IMR-90 (cell line): ENCODE measurements around the gene NOX3. TPM values are rescaled to one million over a fixed set of nuclear protein-coding genes. Genes with fewer than 3 reads are reported as not detected.

ENCODE experiments used
- ATAC-seq: fragments of 200-7000 bp; cut with Tn5 transposase; 2 replicates; pipeline ENCODE4 v1.9.1; 2020; ENCODE audit warnings: low read depth, mild to moderate bottlenecking, moderate library complexity
- BruUV-seq: library from RNA; stranded (reverse); fragments of 400-500 nt; replicated peaks from 2 replicates; lab custom pipeline; 2021; lab: Mats Ljungman, UMichigan
- CTCF ChIA-PET: fragments of 300-600 bp; formaldehyde crosslinking; extraction: SDS; loops from one replicate; lab custom pipeline; 2021; ENCODE audit warnings: antibody characterized with exemption; lab: Yijun Ruan, JAX
- POLR2A ChIA-PET: fragments of 300-600 bp; sonication (Branson Sonifier 250); formaldehyde crosslinking; loops from one replicate; lab custom pipeline; 2022; ENCODE audit warnings: antibody characterized with exemption; ENCODE audit not compliant: unreplicated experiment; lab: Charles Lee
- DNase-seq: peaks from one replicate; pipeline ENCODE4 v3.0.0; 2013
- H2AFZ ChIP-seq: replicated peaks from 2 replicates; pipeline ENCODE3; 2013; ENCODE audit warnings: low read length, mild to moderate bottlenecking; ENCODE audit not compliant: poor library complexity
- H2AK5ac ChIP-seq: 2 replicates; pipeline ENCODE4 v1.6.1; 2013; ENCODE audit warnings: low read depth, low read length, inconsistent platforms
- H2AK9ac ChIP-seq: replicated peaks from 2 replicates; pipeline ENCODE3; 2013; ENCODE audit warnings: mild to moderate bottlenecking, low read depth, low read length, moderate library complexity; ENCODE audit not compliant: poor library complexity
- H2BK120ac ChIP-seq: 2 replicates; pipeline ENCODE4 v1.6.1; 2013; ENCODE audit warnings: low read depth, low read length, inconsistent platforms
- H2BK15ac ChIP-seq: 3 replicates; pipeline ENCODE4 v1.6.1; 2013; ENCODE audit warnings: low read depth, low read length, inconsistent platforms
- H2BK20ac ChIP-seq: 2 replicates; pipeline ENCODE4 v1.6.1; 2013; ENCODE audit warnings: low read depth, mild to moderate bottlenecking, inconsistent platforms, low read length, moderate library complexity
- H2BK5ac ChIP-seq: 2 replicates; pipeline ENCODE4 v1.6.1; 2013; ENCODE audit warnings: mild to moderate bottlenecking, low read depth, low read length, inconsistent platforms; ENCODE audit not compliant: poor library complexity, severe bottlenecking
- H3K14ac ChIP-seq: replicated peaks from 2 replicates; pipeline ENCODE4 v1.6.1; 2013; ENCODE audit warnings: low read depth, low read length, inconsistent platforms
- H3K18ac ChIP-seq: 2 replicates; pipeline ENCODE4 v1.6.1; 2013; ENCODE audit warnings: low read depth, low read length, control low read depth
- H3K23ac ChIP-seq: 2 replicates; pipeline ENCODE4 v1.6.1; 2013; ENCODE audit warnings: low read depth, low read length, inconsistent platforms
- H3K27ac ChIP-seq: 2 replicates; pipeline ENCODE4 v1.5.1; 2013; ENCODE audit warnings: mild to moderate bottlenecking, control low read depth, low read length; ENCODE audit not compliant: insufficient read depth
- H3K27me3 ChIP-seq: 2 replicates; pipeline ENCODE4 v1.6.1; 2013; ENCODE audit warnings: low read length; ENCODE audit not compliant: control insufficient read depth, insufficient read depth
- H3K36me3 ChIP-seq: 2 replicates; pipeline ENCODE4 v1.6.1; 2013; ENCODE audit warnings: low read length, mixed read lengths; ENCODE audit not compliant: control insufficient read depth, insufficient read depth
- H3K4ac ChIP-seq: 2 replicates; pipeline ENCODE4 v1.6.1; 2013; ENCODE audit warnings: low read depth, low read length, inconsistent platforms
- H3K4me1 ChIP-seq: 2 replicates; pipeline ENCODE4 v1.6.1; 2013; ENCODE audit warnings: low read length, mixed read lengths; ENCODE audit not compliant: control insufficient read depth, insufficient read depth
- H3K4me2 ChIP-seq: 2 replicates; pipeline ENCODE4 v1.6.1; 2013; ENCODE audit warnings: low read depth, mild to moderate bottlenecking, control low read depth, low read length, moderate library complexity
- H3K4me3 ChIP-seq: 2 replicates; pipeline ENCODE4 v1.5.1; 2013; ENCODE audit warnings: low read depth, mild to moderate bottlenecking, control low read depth, low read length, moderate library complexity; ENCODE audit not compliant: insufficient read depth
- H3K56ac ChIP-seq: 2 replicates; pipeline ENCODE4 v1.6.1; 2013; ENCODE audit warnings: low read length, inconsistent platforms; ENCODE audit not compliant: insufficient read depth; ENCODE audit errors: extremely low read depth
- H3K79me1 ChIP-seq, 2 experiments: 2 replicates each; pipeline ENCODE4 v1.6.1; 2013; ENCODE audit warnings: low read length in 2 of 2, inconsistent platforms in 1 of 2, low read depth in 1 of 2
- H3K9ac ChIP-seq: 2 replicates; pipeline ENCODE4 v1.6.1; 2013; ENCODE audit warnings: low read depth, low read length, control low read depth
- H3K9me1 ChIP-seq: 2 replicates; pipeline ENCODE4 v1.6.1; 2013; ENCODE audit warnings: low read length, inconsistent platforms; ENCODE audit not compliant: insufficient read depth
- H3K9me3 ChIP-seq: 2 replicates; pipeline ENCODE4 v1.6.1; 2013; ENCODE audit warnings: low read length; ENCODE audit not compliant: control insufficient read depth, insufficient read depth
- H4K20me1 ChIP-seq: 2 replicates; pipeline ENCODE4 v1.6.1; 2013; ENCODE audit warnings: low read length, inconsistent platforms; ENCODE audit not compliant: insufficient read depth
- H4K5ac ChIP-seq: 2 replicates; pipeline ENCODE4 v1.6.1; 2013; ENCODE audit warnings: mild to moderate bottlenecking, low read depth, low read length, control low read depth
- H4K8ac ChIP-seq, 2 experiments: 2 replicates each; pipeline ENCODE4 v1.6.1; 2013; ENCODE audit warnings: low read depth in 2 of 2, low read length in 2 of 2, control low read depth in 1 of 2, inconsistent platforms in 1 of 2
- H4K91ac ChIP-seq: 2 replicates; pipeline ENCODE4 v1.6.1; 2013; ENCODE audit warnings: low read depth, low read length, inconsistent platforms; ENCODE audit not compliant: insufficient read depth
- CHD1 ChIP-seq: IDR thresholded peaks from 2 replicates; pipeline ENCODE4 v1.6.1; 2012; ENCODE audit warnings: low read depth, low read length, improper control_type of control experiment
- NFE2L2 ChIP-seq: fragments of 150-350 bp; IDR thresholded peaks from 2 replicates; pipeline ENCODE4 v1.6.1; 2016; ENCODE audit warnings: low read depth, mild to moderate bottlenecking, low read length
- WGBS, 2 experiments: methylation state at CpG; one replicate each; pipeline versions ENCODE4 v1.1.5 to v1.1.7; 2013; ENCODE audit warnings: missing lambda C conversion rate in 2 of 2; ENCODE audit not compliant: insufficient read length in 1 of 2; ENCODE audit errors: extremely low coverage in 2 of 2; 5-methylcytosine and 5-hydroxymethylcytosine counted together
- dilution Hi-C: fragments of 300-500 bp; cut with HindIII; formaldehyde crosslinking; loops from one replicate; pipeline ENCODE4 v1.14.3; 2018; ENCODE audit warnings: low sequenced_read_pairs; ENCODE audit not compliant: unreplicated experiment
- in situ Hi-C: fragments of 300-500 bp; cut with MboI; formaldehyde crosslinking; loops from 3 replicates; pipeline ENCODE4 v1.14.3; 2019; ENCODE audit warnings: low sequenced_read_pairs, inconsistent platforms, mixed read lengths
- intact Hi-C: fragments of 100-400 bp; cut with micrococcal nuclease; formaldehyde crosslinking; loops from 2 replicates; pipeline ENCODE4 v1.10.0; 2022
- polyA plus RNA-seq, 3 experiments: library from polyadenylated mRNA; depleted of rRNA; stranded (reverse); fragments of >200 nt; gene quantifications; 2 replicates each; pipeline ENCODE4 v1.2.3, GENCODE V29; 2012; ENCODE audit warnings: low replicate concordance in 1 of 3
- total RNA-seq: library from RNA; depleted of rRNA; stranded (reverse); fragments of >200 nt; gene quantifications from 2 replicates; pipeline ENCODE4 v1.2.3, GENCODE V29; 2012
- TF ChIP-seq, protein P1 (sequence below): fragments of 150-350 bp; IDR thresholded peaks from 2 replicates; pipeline ENCODE4 v1.6.1; 2017; ENCODE audit warnings: mild to moderate bottlenecking, antibody characterized with exemption, low read length, low read depth

Gene NOX3
- total and polyA plus RNA-seq, 2 of the 4 experiments (the other 2 are of a cell fraction), result not detected

- dilution Hi-C loops, result no loop called here
- ChIA-PET CTCF (interaction anchor here (0.6 kb wide), 1 partner anchor 378 kb away, joined by 3 read pairs; no protein-coding TSS in a partner anchor), POLR2A (no interaction called here)
- H3K9ac ChIP-seq, result no peak overlapping the region
- H3K27me3 ChIP-seq, result no peaks in the 10 kb centered on the region
- H3K27ac ChIP-seq, result no peak overlapping the region
- no TSS peak for BruUV-seq
- WGBS, 2 experiments, result no CpG with 5 or more reads among the region's 2 CpGs
- H3K79me1 ChIP-seq, result no peaks in the 10 kb centered on the region
- peaks cover 9% of the 10 kb centered on the region for H3K9me3 ChIP-seq
- 0 out of 2 replicates have a peak, but pooled peaks cover 2% of the 10 kb centered on the region for H3K9me1 ChIP-seq
- H4K8ac ChIP-seq, result peak overlapping the region in 1 of 2 experiments; percentile 40; a peak in 1 of 4 replicates
- TF ChIP-seq CHD1 (no peak), NFE2L2 (peak; percentile 35; the same call in 1 of the 2 replicates)
- TF ChIP-seq, protein P1, sequence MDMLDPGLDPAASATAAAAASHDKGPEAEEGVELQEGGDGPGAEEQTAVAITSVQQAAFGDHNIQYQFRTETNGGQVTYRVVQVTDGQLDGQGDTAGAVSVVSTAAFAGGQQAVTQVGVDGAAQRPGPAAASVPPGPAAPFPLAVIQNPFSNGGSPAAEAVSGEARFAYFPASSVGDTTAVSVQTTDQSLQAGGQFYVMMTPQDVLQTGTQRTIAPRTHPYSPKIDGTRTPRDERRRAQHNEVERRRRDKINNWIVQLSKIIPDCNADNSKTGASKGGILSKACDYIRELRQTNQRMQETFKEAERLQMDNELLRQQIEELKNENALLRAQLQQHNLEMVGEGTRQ, result peak; percentile 55; the same call in 1 of the 2 replicates
- H2BK20ac ChIP-seq, result no peak overlapping the region; the same call in 1 of the 2 replicates
- H2AK5ac ChIP-seq, result peak overlapping the region; percentile 39; the same call in 1 of the 2 replicates
- H3K18ac ChIP-seq, result no peak overlapping the region; the same call in 1 of the 2 replicates
- H4K5ac ChIP-seq, result no peak overlapping the region
- no peak overlapping the region for H3K56ac ChIP-seq
- in situ Hi-C loops, result loop anchor here (25.0 kb wide), 5 partner anchors 413 to 1838 kb away; no protein-coding TSS in a partner anchor
- H3K4me3 ChIP-seq, result no peak overlapping the region
- H2AFZ ChIP-seq, result peak overlapping the region; percentile 56
- H2AK9ac ChIP-seq, result no peak overlapping the region
- no peak overlapping the region for H3K4me2 ChIP-seq
- H3K4ac ChIP-seq, result 0 out of 2 replicates have a peak overlapping the region, but pooled peaks have one; percentile 9
- 0 out of 3 replicates have a peak overlapping the region, but pooled peaks have one; percentile 81 for H2BK15ac ChIP-seq
- peak; percentile 92 for ATAC-seq
- no peak overlapping the region for H2BK5ac ChIP-seq
- DNase-seq, result peak; percentile 67
- H4K91ac ChIP-seq, result no peak overlapping the region
- intact Hi-C loops, result no loop called here
- 0 out of 2 replicates have a peak, but pooled peaks cover 2% of the 10 kb centered on the region for H3K4me1 ChIP-seq
- no peaks in the 10 kb centered on the region for H3K36me3 ChIP-seq
- no peak overlapping the region for H2BK120ac ChIP-seq
- no peak overlapping the region for H3K23ac ChIP-seq
- H3K14ac ChIP-seq, result 0 out of 2 replicates have a peak overlapping the region, but pooled peaks have one; percentile 24
- H4K20me1 ChIP-seq, result no peaks in the 10 kb centered on the region
These were observed 106.5 kb downstream of the NOX3 start for GRCh38 chr6:155349129-155349528.
